ENCODE results near the gene PLOD1.

- TF ChIP-seq ARNT (IDR thresholded peaks at IDR 0.05) = no peak
- no peak for TF ChIP-seq TARDBP (IDR thresholded peaks at IDR 0.05)
- no peak for TF ChIP-seq L3MBTL2 (conservative IDR thresholded peaks at IDR 0.05)
- no peak for TF ChIP-seq FOXA1 (IDR thresholded peaks at IDR 0.05)
- TF ChIP-seq FOXK2 (IDR thresholded peaks at IDR 0.05) = no peak
- no peak for TF ChIP-seq PKNOX1 (IDR thresholded peaks at IDR 0.05)
Measured at GRCh38 chr1:11913291-11913690, 21.2 kb upstream of the PLOD1 start.
